ENCODE results near the gene VAV2.

- TF ChIP-seq POLR2A (IDR thresholded peaks at IDR 0.05) (no peak), CTCF (IDR thresholded peaks at IDR 0.05) (no peak)
Observed at GRCh38 chr9:133989625-133990365, 2.3 kb downstream of the VAV2 start.

Data from adrenal gland (tissue), 5 donors.